Cardiac muscle cell (in vitro differentiated cells and primary cell): Measurements from ENCODE around the gene ADH5. TPM values are rescaled to one million over a fixed set of nuclear protein-coding genes. Genes with fewer than 3 reads are reported as not detected.

ENCODE experiments used
- DNase-seq, 2 donors: peaks; one replicate each; pipeline versions ENCODE4 v3.0.0 to v3.0.0-alpha.2; 2010 to 2017; ENCODE audit warnings: low read depth in 1 of 2, low spot score in 1 of 2
- H3K27ac ChIP-seq: fragments of 200-600 bp; sonication (generic); 2 replicates; pipeline ENCODE4 v1.5.1; 2016
- H3K27me3 ChIP-seq: fragments of 200-600 bp; sonication (generic); 2 replicates; pipeline ENCODE4 v1.6.0; 2016; ENCODE audit warnings: control low read depth
- H3K36me3 ChIP-seq: fragments of 200-600 bp; sonication (generic); 2 replicates; pipeline ENCODE4 v1.5.1; 2016; ENCODE audit warnings: control low read depth
- H3K4me1 ChIP-seq: fragments of 200-600 bp; sonication (generic); 2 replicates; pipeline ENCODE4 v1.8.1; 2017; ENCODE audit warnings: low read depth, mild to moderate bottlenecking, mixed run types
- H3K4me3 ChIP-seq: fragments of 200-600 bp; sonication (generic); 2 replicates; pipeline ENCODE4 v1.5.1; 2016; ENCODE audit warnings: mild to moderate bottlenecking
- H3K9me3 ChIP-seq: fragments of 200-600 bp; sonication (generic); 2 replicates; pipeline ENCODE4 v1.5.1; 2017; ENCODE audit warnings: low read depth, mild to moderate bottlenecking, control low read depth
- polyA plus RNA-seq: library from polyadenylated mRNA; unstranded; fragments of >200 nt; fragmentation: Nextera tagmentation; extraction: Ambion mirVana; gene quantifications from 2 replicates; pipeline ENCODE4 v1.2.1, GENCODE V29; 2016
- total RNA-seq: library from RNA; depleted of rRNA; stranded (reverse); fragments of >200 nt; gene quantifications from 2 replicates; pipeline ENCODE4 v1.2.3, GENCODE V29; 2016
- TF ChIP-seq, protein P1 (sequence below): IDR thresholded peaks from 2 replicates; pipeline ENCODE4 v1.5.1; 2012; ENCODE audit warnings: low read depth, mild to moderate bottlenecking, low read length

Gene ADH5
- total and polyA plus RNA-seq, 2 experiments from 2014 or later, result 148 to 177 TPM

DNA sequence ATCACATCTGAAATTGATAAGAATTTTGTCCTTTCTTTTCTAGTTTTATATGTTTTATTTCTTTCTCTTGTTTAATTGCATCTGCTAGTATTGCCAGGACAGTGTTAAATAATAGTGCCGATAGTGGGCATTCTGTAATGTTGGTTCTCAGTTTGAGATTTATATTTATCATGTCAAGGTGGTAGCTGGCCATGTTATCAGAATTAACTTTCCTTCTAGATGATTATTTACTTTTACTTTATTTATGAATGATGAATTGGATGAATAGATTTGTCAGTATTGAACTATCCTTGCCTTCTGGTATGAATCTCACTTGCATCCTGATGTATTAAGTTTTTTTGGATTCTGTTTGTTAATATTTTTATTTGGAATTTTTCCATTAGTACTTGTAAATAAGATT, 50.4 kb downstream of the ADH5 start:
- Histone ChIP-seq H3K27me3 (no peaks in the 10 kb centered on the region), H3K4me1 (peaks cover under 1% of the 10 kb centered on the region), H3K9me3 (no peaks in the 10 kb centered on the region), H3K36me3 (peaks cover 7% of the 10 kb centered on the region), H3K27ac (no peak overlapping the region), H3K4me3 (no peak overlapping the region)
- DNase-seq, result no peak
- TF ChIP-seq, protein P1, sequence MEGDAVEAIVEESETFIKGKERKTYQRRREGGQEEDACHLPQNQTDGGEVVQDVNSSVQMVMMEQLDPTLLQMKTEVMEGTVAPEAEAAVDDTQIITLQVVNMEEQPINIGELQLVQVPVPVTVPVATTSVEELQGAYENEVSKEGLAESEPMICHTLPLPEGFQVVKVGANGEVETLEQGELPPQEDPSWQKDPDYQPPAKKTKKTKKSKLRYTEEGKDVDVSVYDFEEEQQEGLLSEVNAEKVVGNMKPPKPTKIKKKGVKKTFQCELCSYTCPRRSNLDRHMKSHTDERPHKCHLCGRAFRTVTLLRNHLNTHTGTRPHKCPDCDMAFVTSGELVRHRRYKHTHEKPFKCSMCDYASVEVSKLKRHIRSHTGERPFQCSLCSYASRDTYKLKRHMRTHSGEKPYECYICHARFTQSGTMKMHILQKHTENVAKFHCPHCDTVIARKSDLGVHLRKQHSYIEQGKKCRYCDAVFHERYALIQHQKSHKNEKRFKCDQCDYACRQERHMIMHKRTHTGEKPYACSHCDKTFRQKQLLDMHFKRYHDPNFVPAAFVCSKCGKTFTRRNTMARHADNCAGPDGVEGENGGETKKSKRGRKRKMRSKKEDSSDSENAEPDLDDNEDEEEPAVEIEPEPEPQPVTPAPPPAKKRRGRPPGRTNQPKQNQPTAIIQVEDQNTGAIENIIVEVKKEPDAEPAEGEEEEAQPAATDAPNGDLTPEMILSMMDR, result no peak

DNA sequence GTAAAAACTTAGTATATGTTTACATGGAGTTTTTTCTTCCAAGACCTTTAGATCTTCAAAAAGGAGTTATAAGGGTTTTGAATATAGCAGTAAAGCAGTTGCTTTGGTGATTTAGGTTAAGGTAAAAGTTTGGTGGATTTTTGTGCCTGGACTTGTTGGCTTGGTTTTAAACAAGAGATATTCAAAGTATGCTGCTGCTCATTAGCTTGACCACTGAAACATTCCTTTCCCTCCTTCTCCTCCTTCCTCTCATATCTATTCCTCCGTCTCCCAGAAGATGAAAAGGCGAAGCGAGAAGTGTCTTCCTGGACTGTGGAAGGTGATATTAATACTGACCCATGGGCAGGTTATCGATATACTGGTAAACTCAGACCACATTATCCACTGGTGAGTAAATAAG, 54.6 kb downstream of the ADH5 start:
- peaks cover 2% of the 10 kb centered on the region for H3K36me3 ChIP-seq
- DNase-seq, result peak in 1 of 2 donors; percentile 25
- no peaks in the 10 kb centered on the region for H3K27me3 ChIP-seq
- H3K9me3 ChIP-seq, result no peaks in the 10 kb centered on the region
- no peak overlapping the region for H3K4me3 ChIP-seq
- no peak overlapping the region for H3K27ac ChIP-seq
- H3K4me1 ChIP-seq, result peaks cover 8% of the 10 kb centered on the region
- TF ChIP-seq, protein P1, result no peak

DNA sequence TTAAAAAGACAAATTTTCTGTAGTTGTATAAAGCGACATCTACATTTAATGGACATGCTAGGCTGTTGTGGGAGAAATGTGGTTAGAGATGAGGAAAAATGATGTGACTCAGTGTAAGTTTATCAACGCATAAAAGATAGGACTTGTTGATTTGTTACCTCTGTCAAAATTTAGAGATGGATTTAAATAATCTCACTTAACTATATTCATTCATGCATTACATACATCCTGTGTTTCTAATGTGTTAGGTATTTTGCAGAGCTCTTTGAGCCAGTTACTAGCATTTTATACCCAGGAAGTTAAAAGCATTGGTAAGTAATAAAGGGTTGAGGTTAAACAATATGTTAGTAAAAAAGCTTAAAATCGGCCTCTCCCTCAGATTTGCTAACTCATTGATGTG, 58.7 kb downstream of the ADH5 start:
- H3K4me3 ChIP-seq, result no peak overlapping the region

DNA sequence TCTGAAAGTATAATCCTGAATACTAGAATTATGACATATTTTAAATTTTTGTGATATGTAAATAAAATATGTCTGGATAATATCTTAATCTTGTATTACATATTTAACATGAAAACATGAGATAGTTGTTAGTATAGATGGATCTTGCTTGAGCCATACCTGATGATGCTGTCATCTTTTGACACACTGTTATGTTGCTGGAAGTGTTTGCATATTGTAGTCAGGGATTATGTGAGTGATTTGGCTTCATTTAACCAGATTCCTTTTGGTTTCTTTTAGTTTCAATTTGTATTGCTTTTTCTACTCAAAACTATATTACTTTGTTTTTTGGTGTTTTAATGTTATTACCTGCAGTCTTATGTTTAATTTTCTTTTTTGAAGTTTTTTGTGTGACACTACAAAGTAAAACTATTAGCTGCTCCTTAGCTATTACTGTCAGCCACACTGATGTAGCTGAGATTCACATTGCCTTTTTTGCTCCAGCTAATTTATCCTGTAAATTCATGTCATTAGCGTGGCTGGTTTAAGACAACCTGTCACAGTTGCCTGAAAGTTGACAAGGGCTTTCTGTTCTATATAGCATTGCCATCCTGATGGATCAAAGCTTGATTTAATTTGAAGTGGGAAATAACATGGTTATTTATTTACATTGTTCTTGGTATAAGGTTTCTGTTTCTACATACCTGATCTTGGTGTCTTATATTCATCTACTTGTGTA, 59.4 kb downstream of the ADH5 start:
- TF ChIP-seq, protein P1, result no peak

More for the DNA sequence above, 58.7 kb downstream of the ADH5 start:
- Histone ChIP-seq H3K27me3 (no peaks in the 10 kb centered on the region), H3K36me3 (no peaks in the 10 kb centered on the region), H3K9me3 (no peaks in the 10 kb centered on the region), H3K4me1 (peaks cover 8% of the 10 kb centered on the region), H3K27ac (no peak overlapping the region)
- DNase-seq, result no peak
- TF ChIP-seq, protein P1, result no peak

DNA sequence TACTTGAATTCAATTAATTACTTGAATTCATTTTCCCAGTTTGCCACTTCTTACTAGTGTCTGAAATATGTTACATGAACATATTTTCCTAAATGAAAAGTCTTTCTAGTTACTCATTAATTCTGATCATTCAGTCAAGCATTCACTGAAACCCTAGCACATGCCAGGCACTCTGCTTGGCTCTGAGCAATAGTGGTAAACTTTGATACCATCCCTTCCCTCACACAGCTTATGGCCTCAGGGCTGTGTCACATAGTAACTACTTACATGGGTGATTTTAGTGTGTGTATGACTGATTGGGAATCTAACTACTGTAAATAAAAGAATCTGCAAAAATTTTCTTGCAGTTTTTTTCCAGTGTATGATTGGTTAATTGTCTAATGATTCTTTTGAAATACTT, 60.4 kb downstream of the ADH5 start:
- H3K4me1 ChIP-seq, result peaks cover 7% of the 10 kb centered on the region
- DNase-seq, result no peak
- H3K9me3 ChIP-seq, result no peaks in the 10 kb centered on the region
- H3K4me3 ChIP-seq, result no peak overlapping the region
- H3K36me3 ChIP-seq, result no peaks in the 10 kb centered on the region
- H3K27me3 ChIP-seq, result no peaks in the 10 kb centered on the region
- H3K27ac ChIP-seq, result no peak overlapping the region
- TF ChIP-seq, protein P1, result no peak

More for the DNA sequence above, 59.4 kb downstream of the ADH5 start:
- Histone ChIP-seq H3K9me3 (no peaks in the 10 kb centered on the region), H3K4me3 (no peak overlapping the region), H3K4me1 (peaks cover 8% of the 10 kb centered on the region), H3K27ac (no peak overlapping the region), H3K27me3 (no peaks in the 10 kb centered on the region), H3K36me3 (no peaks in the 10 kb centered on the region)
- DNase-seq, result no peak
